ENCODE measurements around the gene LBX2. TPM values are rescaled to one million over a fixed set of nuclear protein-coding genes. Genes with fewer than 3 reads are reported as not detected.
A peak's percentile ranks its signal among the peaks of the same experiment; 100 is the strongest.

Gene LBX2
- total and polyA plus RNA-seq, 2 of the 4 experiments (the other 2 are of a cell fraction): 0.18 to 0.62 TPM

GRCh38 chr2:74504591-74504990 lies 5.2 kb upstream of the LBX2 start:
- DNase-seq: no peak
- Histone ChIP-seq H4K8ac (ENCODE audit: low read depth in 2 of 2, low read length in 2 of 2) (peak overlapping the region in 1 of 2 experiments; percentile 30; a peak in 1 of 4 replicates), H3K27me3 (ENCODE audit: control insufficient read depth, insufficient read depth, low read length) (peaks cover 16% of the 10 kb centered on the region), H4K91ac (ENCODE audit: insufficient read depth, low read depth, low read length) (no peak overlapping the region), H2BK120ac (ENCODE audit: low read depth, low read length) (no peak overlapping the region), H3K9ac (ENCODE audit: low read depth, low read length) (no peak overlapping the region), H3K79me1 (ENCODE audit: low read depth in 1 of 2, low read length in 2 of 2) (peaks cover 12 to 40% of the 10 kb centered on the region in 2 experiments), H3K4me2 (ENCODE audit: low read depth, low read length) (no peak overlapping the region), H3K9me3 (ENCODE audit: control insufficient read depth, insufficient read depth, low read length) (no peaks in the 10 kb centered on the region), H4K5ac (ENCODE audit: low read depth, low read length) (no peak overlapping the region), H2AK5ac (ENCODE audit: low read depth, low read length) (peak overlapping the region; percentile 85; the same call in 1 of the 2 replicates), H2AK9ac (replicated peaks; ENCODE audit: low read depth, low read length, poor library complexity) (no peak overlapping the region), H3K36me3 (ENCODE audit: control insufficient read depth, insufficient read depth, low read length) (peaks cover 16% of the 10 kb centered on the region), H2BK20ac (ENCODE audit: low read depth, low read length) (no peak overlapping the region), H3K27ac (ENCODE audit: insufficient read depth, low read length) (no peak overlapping the region), H4K20me1 (ENCODE audit: insufficient read depth, low read length) (no peaks in the 10 kb centered on the region), H3K18ac (ENCODE audit: low read depth, low read length) (no peak overlapping the region), H3K4me1 (ENCODE audit: control insufficient read depth, insufficient read depth, low read length) (peaks cover 18% of the 10 kb centered on the region), H3K9me1 (ENCODE audit: insufficient read depth, low read length) (peaks cover 9% of the 10 kb centered on the region), H3K4me3 (ENCODE audit: insufficient read depth, low read depth, low read length) (no peak overlapping the region), H2BK15ac (ENCODE audit: low read depth, low read length) (no peak overlapping the region), H2AFZ (replicated peaks; ENCODE audit: low read length, poor library complexity) (no peak overlapping the region), H3K4ac (ENCODE audit: low read depth, low read length) (no peak overlapping the region), H3K56ac (ENCODE audit: extremely low read depth, insufficient read depth, low read length) (no peak overlapping the region), H2BK5ac (ENCODE audit: low read depth, low read length, poor library complexity, severe bottlenecking) (no peak overlapping the region), H3K23ac (ENCODE audit: low read depth, low read length) (no peak overlapping the region), H3K14ac (replicated peaks; ENCODE audit: low read depth, low read length) (no peak overlapping the region)
- BruUV-seq (replicated peaks): no TSS peak
- no peak for ATAC-seq (ENCODE audit: low read depth)
- TF ChIP-seq, protein P1, sequence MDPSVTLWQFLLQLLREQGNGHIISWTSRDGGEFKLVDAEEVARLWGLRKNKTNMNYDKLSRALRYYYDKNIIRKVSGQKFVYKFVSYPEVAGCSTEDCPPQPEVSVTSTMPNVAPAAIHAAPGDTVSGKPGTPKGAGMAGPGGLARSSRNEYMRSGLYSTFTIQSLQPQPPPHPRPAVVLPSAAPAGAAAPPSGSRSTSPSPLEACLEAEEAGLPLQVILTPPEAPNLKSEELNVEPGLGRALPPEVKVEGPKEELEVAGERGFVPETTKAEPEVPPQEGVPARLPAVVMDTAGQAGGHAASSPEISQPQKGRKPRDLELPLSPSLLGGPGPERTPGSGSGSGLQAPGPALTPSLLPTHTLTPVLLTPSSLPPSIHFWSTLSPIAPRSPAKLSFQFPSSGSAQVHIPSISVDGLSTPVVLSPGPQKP (IDR thresholded peaks at IDR 0.05; ENCODE audit: borderline replicate concordance, low read depth, low read length): no peak
- TF ChIP-seq MXI1 (IDR thresholded peaks at IDR 0.05; ENCODE audit: borderline replicate concordance, low read depth, low read length): no peak
- TF ChIP-seq CEBPB (IDR thresholded peaks at IDR 0.05; ENCODE audit: low read depth, low read length): no peak
- TF ChIP-seq MAFK (IDR thresholded peaks at IDR 0.05; ENCODE audit: low read depth, low read length): no peak
- TF ChIP-seq, protein P2, sequence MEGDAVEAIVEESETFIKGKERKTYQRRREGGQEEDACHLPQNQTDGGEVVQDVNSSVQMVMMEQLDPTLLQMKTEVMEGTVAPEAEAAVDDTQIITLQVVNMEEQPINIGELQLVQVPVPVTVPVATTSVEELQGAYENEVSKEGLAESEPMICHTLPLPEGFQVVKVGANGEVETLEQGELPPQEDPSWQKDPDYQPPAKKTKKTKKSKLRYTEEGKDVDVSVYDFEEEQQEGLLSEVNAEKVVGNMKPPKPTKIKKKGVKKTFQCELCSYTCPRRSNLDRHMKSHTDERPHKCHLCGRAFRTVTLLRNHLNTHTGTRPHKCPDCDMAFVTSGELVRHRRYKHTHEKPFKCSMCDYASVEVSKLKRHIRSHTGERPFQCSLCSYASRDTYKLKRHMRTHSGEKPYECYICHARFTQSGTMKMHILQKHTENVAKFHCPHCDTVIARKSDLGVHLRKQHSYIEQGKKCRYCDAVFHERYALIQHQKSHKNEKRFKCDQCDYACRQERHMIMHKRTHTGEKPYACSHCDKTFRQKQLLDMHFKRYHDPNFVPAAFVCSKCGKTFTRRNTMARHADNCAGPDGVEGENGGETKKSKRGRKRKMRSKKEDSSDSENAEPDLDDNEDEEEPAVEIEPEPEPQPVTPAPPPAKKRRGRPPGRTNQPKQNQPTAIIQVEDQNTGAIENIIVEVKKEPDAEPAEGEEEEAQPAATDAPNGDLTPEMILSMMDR (conservative IDR thresholded peaks at IDR 0.05; ENCODE audit: low read depth, low read length): no peak
- no peak for TF ChIP-seq RAD21 (IDR thresholded peaks at IDR 0.05; ENCODE audit: low read length)
- no peak for TF ChIP-seq RCOR1 (IDR thresholded peaks at IDR 0.05; ENCODE audit: insufficient replicate concordance, low read length)
- TF ChIP-seq MAZ (IDR thresholded peaks at IDR 0.05; ENCODE audit: borderline replicate concordance, low read depth, low read length): no peak
- TF ChIP-seq RFX5 (IDR thresholded peaks at IDR 0.05; ENCODE audit: low read depth, low read length): no peak
- no peak for TF ChIP-seq SMC3 (IDR thresholded peaks at IDR 0.05; ENCODE audit: low read depth, low read length)
- no peak for TF ChIP-seq FOS (IDR thresholded peaks at IDR 0.05; ENCODE audit: low read depth, low read length)
- no peak for TF ChIP-seq POLR2A (IDR thresholded peaks at IDR 0.05; ENCODE audit: low read depth, low read length)
- CTCF ChIA-PET: no interaction called here
- WGBS, 2 experiments (ENCODE audit: extremely low coverage in 2 of 2, insufficient read length in 1 of 2): no CpG with 5 or more reads among the region's 3 CpGs
- in situ Hi-C loops (cut with MboI; ENCODE audit: low sequenced_read_pairs) (no loop called here), dilution Hi-C loops (cut with HindIII; ENCODE audit: low sequenced_read_pairs, unreplicated experiment) (no loop called here), intact Hi-C loops (cut with micrococcal nuclease) (no loop called here)
- POLR2A ChIA-PET (ENCODE audit: unreplicated experiment): interaction anchor here (1.1 to 1.4 kb wide), 2 partner anchors 22 to 89 kb away, joined by 3 to 4 read pairs; partner anchors contain the start of genes CCDC142 and TTC31
